ENCODE data around the gene APLP1. TPM values are rescaled to one million over a fixed set of nuclear protein-coding genes. Genes with fewer than 3 reads are reported as not detected.

The APLP1 gene
- total RNA-seq: 2.2 and 3.6 TPM in 2 replicates

GRCh38 chr19:35868172-35868822 is at the start of gene APLP1:
APLP1 (plus strand) TSS chr19:35868574; CDS start chr19:35868637, 63 bp downstream.

GRCh38 chr19:35852029-35852780 is 16.2 kb upstream of the APLP1 start, which contains the start of gene NPHS1:
NPHS1 (minus strand) TSS chr19:35852504; CDS start chr19:35851837, 667 bp downstream.

GRCh38 chr19:35856546-35857149 is 11.7 kb upstream of the APLP1 start, which contains the start of gene KIRREL2:
KIRREL2 (plus strand) TSS chr19:35856911; CDS start chr19:35857120, 209 bp downstream.

GRCh38 chr19:35901854-35902661 is 33.7 kb downstream of the APLP1 start, which contains the start of gene HCST:
HCST (plus strand) TSS chr19:35902529; CDS start chr19:35902594, 65 bp downstream.

GRCh38 chr19:35908010-35908441 is 39.7 kb downstream of the APLP1 start, which contains the start of gene TYROBP:
TYROBP (minus strand) TSS chr19:35908295; CDS start chr19:35908228, 67 bp downstream.

Small RNA genes within 50 kb of the gene (small RNA-seq; reads per million reads assigned to genes)
- not detected for gene RN7SL402P

Other genes starting within 250 kb of the APLP1 start
- gene RBM42, start 239.5 kb upstream of the APLP1 start, total RNA-seq: 55.2 and 59.3 TPM in 2 replicates
- 0.14 TPM in 1 of 2 replicates, not detected in the other for gene ETV2, start 226.8 kb upstream of the APLP1 start, total RNA-seq
- gene COX6B1, start 220.3 kb upstream of the APLP1 start, total RNA-seq: 183 and 197 TPM in 2 replicates
- not detected in 2 replicates for gene UPK1A, start 202.1 kb upstream of the APLP1 start, total RNA-seq
- gene ZBTB32, start 164.0 kb upstream of the APLP1 start, total RNA-seq: not detected in 2 replicates
- 10.0 and 12.7 TPM in 2 replicates for gene KMT2B, start 150.6 kb upstream of the APLP1 start, total RNA-seq
- 0.53 and 1.1 TPM in 2 replicates for gene IGFLR1, start 126.1 kb upstream of the APLP1 start, total RNA-seq
- gene U2AF1L4, start 123.2 kb upstream of the APLP1 start, total RNA-seq: 3.5 and 5.4 TPM in 2 replicates
- 15.8 and 22.6 TPM in 2 replicates for gene PSENEN, start 122.9 kb upstream of the APLP1 start, total RNA-seq
- 8.5 and 9.6 TPM in 2 replicates for gene LIN37, start 120.0 kb upstream of the APLP1 start, total RNA-seq
- gene HSPB6, start 111.5 kb upstream of the APLP1 start, total RNA-seq: 0.53 and 0.65 TPM in 2 replicates
- gene PROSER3, start 110.4 kb upstream of the APLP1 start, total RNA-seq: 9.2 and 10.3 TPM in 2 replicates
- 4.0 and 5.7 TPM in 2 replicates for gene ARHGAP33, start 93.0 kb upstream of the APLP1 start, total RNA-seq
- not detected in 2 replicates for gene PRODH2, start 55.7 kb upstream of the APLP1 start, total RNA-seq
- not detected in 2 replicates for gene NPHS1, start 16.1 kb upstream of the APLP1 start, total RNA-seq
- not detected in 2 replicates for gene KIRREL2, start 11.7 kb upstream of the APLP1 start, total RNA-seq
- 3.3 and 3.6 TPM in 2 replicates for gene NFKBID, start 32.0 kb downstream of the APLP1 start, total RNA-seq
- not detected in 2 replicates for gene HCST, start 34.0 kb downstream of the APLP1 start, total RNA-seq
- gene TYROBP, start 39.7 kb downstream of the APLP1 start, total RNA-seq: not detected in 2 replicates
- 4.4 and 6.1 TPM in 2 replicates for gene LRFN3, start 67.8 kb downstream of the APLP1 start, total RNA-seq
- gene SDHAF1, start 126.6 kb downstream of the APLP1 start, total RNA-seq: 11.1 and 12.2 TPM in 2 replicates
- gene SYNE4, start 140.2 kb downstream of the APLP1 start, total RNA-seq: 0.13 and 0.14 TPM in 2 replicates
- gene ALKBH6, start 145.6 kb downstream of the APLP1 start, total RNA-seq: 8.3 and 11.7 TPM in 2 replicates
- 4.3 and 6.6 TPM in 2 replicates for gene CLIP3, start 164.3 kb downstream of the APLP1 start, total RNA-seq
- gene THAP8, start 185.7 kb downstream of the APLP1 start, total RNA-seq: 0.80 and 1.1 TPM in 2 replicates
- 7.4 and 12.6 TPM in 2 replicates for gene WDR62, start 186.3 kb downstream of the APLP1 start, total RNA-seq
- not detected in 2 replicates for gene OVOL3, start 242.6 kb downstream of the APLP1 start, total RNA-seq
- 25.8 TPM in 2 replicates for gene POLR2I, start 246.3 kb downstream of the APLP1 start, total RNA-seq
- gene TBCB, start 246.9 kb downstream of the APLP1 start, total RNA-seq: 104 and 105 TPM in 2 replicates